ENCODE results near the gene PPP2R2B.

The PPP2R2B gene

DNA sequence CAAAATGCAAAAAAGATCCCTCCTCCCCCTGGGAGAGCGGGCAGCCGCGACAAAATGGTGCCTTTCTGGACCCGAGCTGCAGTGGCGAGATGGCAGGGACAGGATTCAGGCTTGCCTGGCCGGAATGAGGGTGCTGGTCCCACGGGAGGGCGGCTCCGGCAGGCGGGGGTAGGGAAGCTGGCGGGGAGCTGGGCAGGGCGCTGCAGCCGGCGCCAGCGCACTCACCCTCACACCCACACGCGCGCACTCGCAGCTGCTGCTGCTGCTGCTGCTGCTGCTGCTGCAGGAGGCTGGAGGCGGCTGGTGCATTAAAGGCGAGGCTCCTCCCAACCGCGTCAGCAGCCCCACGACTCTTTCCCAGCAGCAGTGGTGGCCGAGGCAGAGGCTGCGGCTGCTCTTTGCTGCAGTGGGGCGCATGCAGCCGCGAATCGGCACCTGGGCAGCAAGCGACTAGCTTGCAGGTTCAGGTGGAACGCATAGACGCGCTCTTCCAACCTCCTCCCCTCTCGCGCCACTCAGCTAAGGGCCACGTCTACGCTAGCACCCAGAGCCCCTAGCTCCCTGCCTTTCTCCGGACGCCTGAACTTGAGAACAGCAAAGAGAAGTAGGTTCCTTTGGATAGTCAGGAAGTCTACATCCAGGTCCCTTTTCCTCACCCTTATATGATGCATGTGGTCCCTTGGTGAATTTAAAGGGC is at the start of gene PPP2R2B:
Gene PPP2R2B, minus strand, starts transcription at position 282 of the 697 bp plus-strand sequence.
- peak; percentile 36 for DNase-seq (ENCODE audit: low spot score)

DNA sequence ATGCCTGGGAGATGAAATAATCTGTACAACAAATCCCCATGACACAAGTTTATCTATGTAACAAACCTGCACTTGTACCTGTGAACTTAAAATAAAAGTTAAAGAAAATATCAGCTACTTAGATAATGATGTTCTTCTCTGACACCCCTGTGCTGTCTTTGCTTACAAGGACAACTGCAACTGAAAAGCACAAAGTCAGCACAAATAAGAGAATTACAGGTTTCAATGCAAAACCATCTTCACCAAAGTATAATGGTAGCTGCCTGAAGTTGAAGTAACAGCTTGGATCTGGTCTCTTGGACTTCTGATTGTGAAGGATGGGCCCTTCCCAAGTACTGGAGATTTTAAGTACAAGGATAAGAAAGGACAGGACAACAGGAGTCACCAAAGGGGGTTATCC is 45.6 kb upstream of the PPP2R2B start:
- no peak for DNase-seq (ENCODE audit: low spot score)

DNA sequence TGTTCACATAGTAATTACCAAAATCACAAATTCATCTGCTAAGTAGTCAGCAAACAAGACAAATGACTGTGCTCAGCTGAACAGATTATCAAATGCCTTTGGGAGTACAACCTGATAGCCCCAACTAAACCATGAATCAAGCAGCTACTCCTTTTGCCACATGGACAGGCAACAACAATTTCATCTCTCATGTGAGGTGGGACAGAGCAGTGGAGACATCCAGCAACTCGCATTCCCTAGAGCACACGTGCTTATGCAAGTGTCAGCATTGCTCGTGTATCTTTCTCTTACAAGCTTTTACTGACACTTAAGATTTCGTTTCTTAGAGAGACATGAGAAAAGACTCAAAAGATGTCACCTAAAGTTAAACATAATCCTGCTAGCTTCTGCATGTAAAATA is 42.7 kb upstream of the PPP2R2B start:
- DNase-seq (ENCODE audit: low spot score) = no peak

DNA sequence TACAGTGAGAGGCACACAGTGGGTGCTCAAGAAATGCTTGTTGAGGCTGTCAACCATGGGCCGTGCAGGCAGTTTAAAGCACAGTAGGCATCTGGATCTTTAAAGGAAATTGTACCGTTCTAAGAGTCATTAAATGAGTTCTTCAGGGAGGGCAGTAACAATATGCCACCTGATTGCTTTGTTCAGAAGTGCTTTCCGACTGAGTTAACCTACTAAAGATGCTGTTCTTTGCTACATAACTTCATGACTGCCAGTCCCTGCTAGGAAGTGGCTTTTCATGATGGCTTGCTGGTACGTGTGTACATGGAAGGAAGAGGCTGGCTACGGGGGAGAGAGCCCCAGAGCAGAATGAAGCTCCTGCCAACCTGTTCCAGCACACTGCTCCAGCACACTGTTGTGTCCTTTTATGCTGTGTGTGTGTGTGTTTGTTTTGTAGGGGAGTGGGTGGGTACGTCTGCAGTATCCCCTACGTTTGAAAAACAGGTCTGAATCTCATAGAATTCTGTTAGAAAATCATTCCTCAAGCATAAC is 41.9 kb upstream of the PPP2R2B start:
- no peak for DNase-seq (ENCODE audit: low spot score)

DNA sequence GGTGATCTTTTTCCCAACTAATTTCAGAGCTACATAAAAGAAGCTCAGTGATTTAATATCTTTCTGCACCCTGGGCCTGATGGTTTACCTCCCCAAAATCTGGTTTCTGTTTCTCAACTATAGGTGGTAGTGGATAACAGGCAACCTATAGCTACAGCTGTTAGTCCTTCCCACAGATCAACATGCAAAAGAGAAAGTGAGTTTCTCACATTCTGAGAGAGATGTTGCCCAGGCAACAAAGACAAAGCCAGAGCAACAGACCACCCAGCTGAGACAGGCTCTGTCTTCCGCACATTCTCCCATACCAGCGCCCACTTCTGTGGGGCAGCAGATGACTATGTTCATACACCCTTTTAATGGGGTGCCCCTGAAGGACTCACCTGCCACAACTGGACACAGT is 40.7 kb upstream of the PPP2R2B start:
- DNase-seq (ENCODE audit: low spot score) = no peak

DNA sequence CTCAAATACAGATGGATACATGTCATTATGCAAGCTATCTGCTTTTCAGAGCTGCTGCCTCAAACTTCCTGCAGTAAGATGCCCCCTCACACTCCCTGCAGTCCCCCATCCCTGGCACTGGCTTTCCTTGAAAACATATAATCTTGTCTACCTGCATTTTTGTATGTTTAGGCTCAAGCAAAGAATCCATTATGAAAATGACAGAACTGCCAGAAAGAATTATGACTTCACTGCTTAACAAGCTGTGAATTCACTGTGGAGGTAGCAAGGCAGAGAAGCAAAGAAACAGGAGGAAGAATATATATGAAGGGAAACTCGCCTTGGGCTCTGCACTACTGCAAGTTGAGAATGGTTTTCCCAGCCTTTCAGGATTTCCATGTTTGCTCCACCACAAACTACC is 39.4 kb upstream of the PPP2R2B start:
- no peak for DNase-seq (ENCODE audit: low spot score)

DNA sequence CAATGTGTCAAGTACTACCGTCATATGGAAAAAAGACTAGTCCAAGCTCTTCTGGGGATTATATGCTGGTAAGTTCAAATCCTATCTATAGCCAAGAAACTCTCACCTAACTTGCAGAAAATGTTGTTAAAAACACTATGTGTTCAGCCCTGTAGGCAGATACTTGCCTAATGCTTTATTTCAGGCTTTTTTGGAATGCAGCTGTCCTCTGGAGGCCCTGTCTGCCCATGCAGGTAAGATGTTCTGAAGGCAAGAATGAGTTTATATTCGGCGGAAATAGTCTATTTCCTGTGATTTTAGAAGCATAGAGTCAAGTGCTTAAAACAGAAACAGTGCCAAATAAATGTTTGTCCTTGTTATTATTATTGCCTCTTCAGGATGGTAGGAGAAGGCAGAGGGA is 34.3 kb upstream of the PPP2R2B start:
- no peak for DNase-seq (ENCODE audit: low spot score)

DNA sequence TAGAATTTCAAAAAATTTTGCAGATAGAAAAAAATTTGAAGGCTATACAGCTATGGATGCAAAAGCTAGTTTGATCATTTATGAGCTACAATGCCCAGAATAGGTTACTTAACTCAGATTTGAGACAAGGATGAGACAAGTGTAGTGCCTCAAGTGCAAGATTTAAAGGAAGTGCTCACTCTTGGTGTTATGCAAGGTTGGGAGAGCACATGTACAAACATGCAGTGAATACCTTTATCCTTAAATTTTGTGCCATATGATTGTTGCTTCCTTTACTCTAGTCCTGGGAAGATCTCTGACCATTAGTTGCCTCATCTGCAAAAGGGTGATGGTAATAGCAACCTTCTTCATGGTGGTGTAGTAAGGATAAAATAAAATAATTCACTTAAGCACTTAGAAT is 31.7 kb upstream of the PPP2R2B start:
- no peak for DNase-seq (ENCODE audit: low spot score)

DNA sequence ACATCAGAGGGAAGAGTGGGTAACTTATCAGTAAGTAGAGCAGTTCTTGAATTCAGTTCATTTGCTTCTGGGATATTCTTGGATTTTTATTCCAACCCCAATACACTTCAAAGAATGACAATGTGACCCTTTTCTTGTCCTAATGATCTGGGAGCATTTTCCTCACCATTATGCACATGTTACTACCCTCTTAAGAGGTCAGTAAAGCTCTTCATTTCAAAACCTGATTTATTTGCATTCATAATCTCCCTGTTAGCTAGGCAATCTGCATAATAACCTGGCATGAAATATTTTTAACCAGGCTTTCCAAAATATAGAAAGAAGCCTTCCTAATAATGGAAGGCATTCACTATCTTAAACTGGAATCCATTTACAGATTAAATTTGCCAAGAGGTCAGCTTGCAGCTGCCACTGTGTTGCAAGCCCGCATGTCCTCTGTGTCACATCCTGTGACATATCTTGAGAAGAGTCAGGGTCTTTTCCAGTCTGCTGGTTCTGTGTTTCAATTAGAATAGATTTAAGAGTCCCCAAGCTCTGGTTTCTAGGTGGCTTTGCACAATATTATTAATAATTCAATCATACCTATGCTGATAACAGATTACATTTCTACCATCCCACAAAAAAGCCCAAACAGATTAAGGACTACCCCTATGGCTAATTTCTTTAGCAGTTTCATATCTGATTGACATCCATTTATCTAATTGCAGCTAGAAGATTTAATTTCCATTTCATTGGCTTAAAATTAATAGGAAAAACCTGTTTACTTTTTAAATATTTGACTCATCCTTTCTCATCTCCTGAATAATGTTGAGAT is 30.9 kb upstream of the PPP2R2B start:
- DNase-seq (ENCODE audit: low spot score) = no peak

DNA sequence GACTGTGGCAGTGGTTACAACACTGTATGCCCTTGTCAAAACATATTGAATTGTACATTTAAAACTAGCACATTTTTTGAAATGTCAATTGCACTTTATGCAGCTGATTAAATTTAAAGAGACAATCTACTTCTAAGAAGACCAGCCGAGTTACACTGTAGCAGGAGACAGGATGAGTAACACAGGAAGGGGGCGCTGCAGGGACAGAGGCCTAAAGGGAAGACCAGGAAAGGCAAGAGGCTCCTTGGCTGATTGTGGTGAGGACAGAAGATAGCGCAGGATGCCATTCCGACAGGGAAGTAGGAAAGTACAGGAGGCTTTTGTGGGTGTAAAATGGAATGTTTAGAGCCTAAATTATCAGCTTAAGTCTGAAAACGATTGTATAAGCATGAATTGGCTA is 28.2 kb upstream of the PPP2R2B start:
- no peak for DNase-seq (ENCODE audit: low spot score)

DNA sequence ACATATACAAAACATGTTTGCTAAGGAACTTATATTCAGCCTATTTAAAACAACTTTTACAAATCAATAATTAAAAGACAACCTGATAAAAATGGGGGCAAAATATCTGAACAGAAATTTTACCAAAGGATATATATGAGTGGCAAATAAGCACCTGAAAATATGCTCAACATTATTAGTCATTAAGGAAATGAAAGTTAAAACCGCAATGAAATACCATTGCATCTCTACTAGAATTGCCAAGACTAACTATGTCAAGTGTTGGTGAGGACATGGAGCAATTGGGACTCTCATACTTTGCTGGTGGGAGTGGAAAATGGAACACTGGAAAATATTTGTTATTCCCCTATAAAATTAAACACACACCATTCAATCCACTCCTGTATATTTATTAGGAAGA is 26.3 kb upstream of the PPP2R2B start:
- DNase-seq (ENCODE audit: low spot score) = no peak

DNA sequence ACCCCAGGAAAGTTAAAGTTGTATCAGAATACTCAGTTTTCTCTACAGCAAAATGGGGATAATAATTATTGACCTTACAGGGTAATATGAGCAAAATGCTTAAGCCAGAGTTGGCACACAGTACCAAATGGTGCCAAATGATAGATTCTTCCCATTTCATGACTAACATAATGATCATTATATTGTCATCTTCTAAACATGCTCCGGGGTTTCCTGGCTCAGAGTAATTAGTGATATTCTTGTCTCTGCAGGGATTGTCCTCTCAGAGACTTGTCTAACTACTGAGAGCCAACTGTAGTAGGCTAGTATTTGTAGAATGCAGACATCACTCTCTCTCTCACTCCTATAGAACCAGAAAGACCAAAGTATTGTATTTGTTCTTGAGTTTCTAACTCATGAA is 25.2 kb upstream of the PPP2R2B start:
- DNase-seq (ENCODE audit: low spot score) = no peak

DNA sequence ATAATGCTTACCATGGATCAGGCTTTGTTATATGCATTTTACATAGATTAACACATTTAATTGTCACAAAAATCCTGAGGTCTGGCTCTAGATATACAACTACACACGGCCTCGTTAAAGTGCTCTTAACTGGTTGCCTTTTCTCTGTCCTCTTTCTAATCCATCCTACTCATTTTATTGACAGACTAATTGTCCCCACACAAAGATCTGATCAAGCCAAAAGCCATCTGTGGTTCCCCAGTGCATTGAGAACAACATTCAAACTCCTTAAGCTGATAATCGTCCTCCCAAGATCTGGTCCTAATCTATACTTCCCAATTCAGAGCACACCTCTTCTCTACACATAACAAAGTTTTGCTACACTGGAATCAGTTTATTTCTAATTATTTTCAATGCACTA is 23.9 kb upstream of the PPP2R2B start:
- DNase-seq (ENCODE audit: low spot score) = no peak

DNA sequence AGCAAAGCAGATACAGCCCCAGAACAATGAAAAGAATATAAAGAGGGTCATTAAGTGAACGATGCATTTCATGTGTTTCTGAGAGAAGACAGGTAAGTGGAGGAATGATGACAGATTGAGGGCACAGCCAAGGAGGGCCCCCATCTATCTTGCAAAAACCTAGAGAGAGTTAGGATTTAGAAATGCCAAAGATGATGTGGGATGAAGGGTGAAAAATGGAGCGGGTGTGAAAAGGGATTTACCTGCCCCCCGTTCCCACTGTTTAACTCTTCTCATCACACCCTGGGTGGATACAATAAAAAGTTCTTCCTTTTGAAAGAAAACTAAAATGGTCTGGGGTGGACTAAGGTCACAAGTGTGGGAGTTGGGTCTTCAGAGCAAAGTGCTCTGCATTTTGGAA is 18.5 kb upstream of the PPP2R2B start:
- DNase-seq (ENCODE audit: low spot score) = no peak

DNA sequence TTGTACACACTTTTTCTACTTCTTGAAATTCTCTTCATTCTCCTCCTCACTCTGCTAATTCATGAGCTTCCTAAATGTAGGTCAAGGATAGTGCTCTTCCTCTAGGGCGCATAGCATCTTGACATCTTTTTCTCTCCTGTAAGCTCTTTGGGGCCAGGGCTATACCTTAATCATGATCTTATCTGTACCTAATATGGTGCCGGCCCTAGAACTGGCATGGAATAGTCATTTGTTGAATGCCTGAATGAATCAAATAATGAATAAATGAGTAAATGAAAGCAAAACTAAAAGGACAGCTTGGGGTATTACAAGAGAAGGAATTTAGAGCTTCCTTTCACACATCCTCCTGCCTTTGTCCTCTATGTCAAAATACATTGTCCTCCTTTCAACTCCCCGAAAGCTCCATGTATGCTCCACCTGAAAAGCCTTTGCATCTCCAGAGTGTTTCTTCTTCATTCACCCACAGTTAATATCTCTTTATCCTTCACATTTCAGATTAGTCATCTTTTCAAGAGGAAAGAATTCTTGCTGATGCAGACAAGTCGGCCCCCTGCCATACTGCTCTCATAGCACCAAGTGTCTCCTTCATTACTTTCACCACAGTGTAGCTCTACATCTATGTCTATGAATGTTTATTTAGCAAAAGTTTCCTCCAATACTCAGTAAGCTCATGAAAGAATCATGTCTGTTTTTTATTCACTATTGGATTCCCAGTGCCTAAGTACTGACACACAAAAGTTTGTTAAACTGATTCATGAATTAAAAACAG is 16.4 kb upstream of the PPP2R2B start:
- no peak for DNase-seq (ENCODE audit: low spot score)

DNA sequence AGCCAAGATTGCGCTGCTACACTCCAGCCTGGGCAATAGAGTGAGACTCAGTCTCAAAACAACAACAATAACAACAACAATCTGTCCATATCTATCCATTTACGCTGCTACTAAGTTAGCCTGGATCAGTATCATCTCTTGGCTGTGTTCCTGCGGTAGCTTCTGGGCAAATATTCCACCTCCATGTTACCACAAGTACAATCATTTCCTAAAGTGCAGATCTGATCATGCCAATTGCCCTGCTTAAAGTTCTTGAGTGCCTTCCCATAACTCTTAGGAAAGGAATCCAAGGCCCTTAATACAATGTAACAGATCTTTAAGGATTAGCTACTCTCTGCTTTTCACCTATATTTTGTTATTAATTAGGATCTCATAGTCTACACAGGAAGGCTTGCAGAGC is 15.4 kb upstream of the PPP2R2B start:
- DNase-seq (ENCODE audit: low spot score) = no peak

DNA sequence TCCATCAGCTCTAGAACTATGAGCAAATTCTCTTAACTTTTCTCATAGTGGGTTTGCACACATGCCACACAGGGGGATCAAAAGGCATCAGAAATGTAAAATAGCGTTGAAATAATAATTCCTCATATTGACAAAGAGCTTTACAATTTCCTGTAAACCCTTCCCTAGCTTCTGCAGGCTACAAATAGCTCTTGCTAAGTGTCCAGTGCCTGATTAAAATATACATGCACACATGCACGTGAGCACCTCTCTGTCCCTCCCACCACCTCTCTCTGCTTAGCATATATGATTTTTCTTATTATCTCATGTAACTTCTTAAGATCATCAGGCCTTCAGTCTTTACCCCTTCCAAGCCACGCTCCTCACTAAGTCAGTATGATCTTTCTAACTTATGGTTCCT is 13.7 kb upstream of the PPP2R2B start:
- DNase-seq (ENCODE audit: low spot score) = no peak

DNA sequence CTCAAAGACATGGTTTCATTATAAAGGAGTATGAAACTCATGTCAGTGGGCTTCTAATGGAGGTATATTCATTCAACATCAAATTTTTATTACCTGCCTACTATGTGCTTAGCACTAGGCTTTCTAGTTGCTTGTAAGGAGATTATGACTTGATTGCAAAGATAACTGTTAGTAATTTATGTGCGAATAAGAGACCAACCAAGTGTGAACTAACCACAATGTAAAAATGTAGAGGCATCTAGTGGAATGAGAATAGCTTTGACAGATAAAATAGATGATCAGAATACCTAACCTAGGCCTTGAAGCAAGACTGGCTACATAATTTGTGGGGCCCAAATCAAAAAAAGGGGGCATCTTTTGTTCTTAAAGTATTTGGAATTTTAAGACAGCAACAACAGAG is 13.0 kb upstream of the PPP2R2B start:
- no peak for DNase-seq (ENCODE audit: low spot score)

DNA sequence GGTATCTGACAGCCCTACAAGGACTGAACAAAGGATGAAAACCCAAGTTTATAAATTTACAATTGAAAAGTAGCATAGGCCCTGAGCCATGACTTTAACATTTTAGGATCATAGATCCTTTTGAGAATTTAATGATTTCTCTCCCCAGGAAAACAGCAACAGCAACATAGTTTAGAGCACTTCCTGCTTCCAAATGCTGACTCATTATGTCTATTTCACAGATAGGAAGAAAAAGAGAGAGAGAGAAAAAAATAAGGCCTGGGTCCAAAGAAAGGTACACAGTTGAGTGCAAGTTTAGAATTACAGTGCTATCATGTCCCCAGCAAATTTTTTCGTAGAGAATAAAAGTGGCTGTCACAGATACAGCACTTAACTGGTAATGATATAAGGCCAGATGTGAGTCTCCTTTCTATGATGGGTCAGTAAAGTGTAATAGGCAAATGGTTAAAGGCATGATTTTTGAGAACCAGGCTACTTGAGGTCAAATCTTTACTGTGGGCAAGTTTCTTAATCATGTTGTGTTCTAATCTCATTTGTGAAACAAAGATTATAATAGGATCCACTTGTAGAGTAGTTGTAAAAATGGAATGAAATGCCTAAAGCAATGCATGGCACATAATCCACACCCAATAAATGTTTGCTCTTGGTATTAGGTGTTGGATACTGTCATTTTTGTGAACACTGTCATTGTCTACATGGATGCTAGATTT is 12.3 kb upstream of the PPP2R2B start:
- no peak for DNase-seq (ENCODE audit: low spot score)

DNA sequence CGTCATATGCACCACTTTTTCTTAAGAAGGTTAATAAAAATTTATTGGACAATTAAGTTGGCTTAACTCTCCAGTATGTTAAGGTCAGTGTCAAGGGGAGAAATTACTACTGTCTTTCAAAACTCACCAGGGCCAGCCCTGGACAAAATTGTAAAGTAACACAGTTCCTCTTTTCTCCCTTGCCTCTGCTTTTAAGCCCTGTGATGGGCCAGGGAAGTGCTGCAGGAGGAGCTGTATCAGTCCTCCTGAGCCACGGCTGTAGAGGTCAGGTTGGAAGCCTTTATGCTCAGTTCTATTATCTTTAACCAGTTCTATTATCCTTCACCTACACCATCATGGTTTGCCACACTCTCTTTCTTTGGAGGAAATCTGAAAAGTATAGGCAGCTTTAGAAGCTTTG is 11.5 kb upstream of the PPP2R2B start:
- no peak for DNase-seq (ENCODE audit: low spot score)

DNA sequence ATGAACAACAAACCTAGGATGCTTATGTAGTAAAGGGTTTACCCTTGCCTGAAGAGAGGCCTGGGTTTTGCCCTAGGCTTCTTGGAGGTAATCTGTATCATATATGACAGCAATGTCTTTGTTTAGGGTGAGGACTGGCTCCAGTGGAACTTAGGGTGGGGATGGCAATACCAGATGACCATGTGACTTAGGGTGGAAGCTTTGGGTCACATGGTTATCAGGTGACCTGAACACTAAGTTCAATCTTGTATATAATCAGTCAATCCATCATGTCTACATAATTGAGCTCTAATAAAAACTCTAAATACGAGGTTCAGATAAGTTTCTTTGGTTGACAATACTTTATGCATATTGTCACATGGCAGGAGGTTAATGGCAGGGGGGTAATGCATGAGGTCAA is 10.6 kb upstream of the PPP2R2B start:
- no peak for DNase-seq (ENCODE audit: low spot score)

DNA sequence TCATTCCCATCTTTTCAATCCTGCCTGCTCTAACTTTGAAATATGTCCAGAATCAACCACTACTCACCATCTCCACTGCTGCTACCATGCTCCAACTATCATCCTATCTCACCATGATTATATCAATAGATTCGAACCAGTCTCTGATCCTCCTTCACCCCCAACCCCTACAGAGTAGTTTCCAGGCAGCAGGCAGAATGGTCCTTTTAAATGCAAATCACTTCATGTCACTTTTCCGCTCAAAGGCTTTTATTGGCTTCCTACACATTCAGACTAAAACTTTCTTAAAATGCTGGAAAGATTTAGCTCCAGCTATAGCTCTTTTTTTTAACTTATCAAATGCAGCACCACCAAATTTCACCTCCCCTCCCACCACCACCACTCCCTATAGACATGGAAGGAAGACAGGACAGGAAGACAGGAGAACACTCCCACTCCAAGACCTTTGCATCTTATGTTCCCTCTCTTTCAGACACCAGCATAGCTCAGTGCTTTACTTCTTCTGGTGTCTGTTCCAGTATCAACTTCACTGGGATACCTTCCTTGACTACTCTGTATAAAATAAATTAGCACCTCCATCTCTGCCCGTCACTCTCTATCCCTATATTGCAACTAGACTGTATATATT is 9.9 kb upstream of the PPP2R2B start:
- DNase-seq (ENCODE audit: low spot score) = no peak
